Limb (tissue), 2 donors: Measurements from ENCODE around the gene DPH3.

Experiments
- DNase-seq, 2 donors: peaks; one replicate each; pipeline ENCODE4 v3.0.0-alpha.2; 2016; ENCODE audit errors: extremely low spot score in 2 of 2

Gene DPH3

GRCh38 chr3:16290827-16291196 is 26.1 kb upstream of the DPH3 start:
- no peak for DNase-seq

GRCh38 chr3:16290007-16290826 is 25.5 kb upstream of the DPH3 start:
- peak; percentile 65 to 79 for DNase-seq

- DNase-seq = no peak
Measured at GRCh38 chr3:16289144-16289889, 24.6 kb upstream of the DPH3 start.

GRCh38 chr3:16288664-16289063 is 23.9 kb upstream of the DPH3 start:
- no peak for DNase-seq

GRCh38 chr3:16286751-16287543 is 22.2 kb upstream of the DPH3 start:
- no peak for DNase-seq

- no peak for DNase-seq
Measured at GRCh38 chr3:16286161-16286560, 21.4 kb upstream of the DPH3 start.

- no peak for DNase-seq
Measured at GRCh38 chr3:16284633-16285032, 19.9 kb upstream of the DPH3 start.

GRCh38 chr3:16280671-16281070 is 15.9 kb upstream of the DPH3 start:
- DNase-seq = peak in 1 of 2 donors; percentile 58

- no peak for DNase-seq
Measured at GRCh38 chr3:16279010-16279801, 14.5 kb upstream of the DPH3 start.

GRCh38 chr3:16277471-16277870 is 12.7 kb upstream of the DPH3 start:
- no peak for DNase-seq

- no peak for DNase-seq
Measured at GRCh38 chr3:16273867-16274266, 9.1 kb upstream of the DPH3 start.

- DNase-seq = no peak
Measured at GRCh38 chr3:16272588-16272987, 7.8 kb upstream of the DPH3 start.

GRCh38 chr3:16270855-16271254 is 6.1 kb upstream of the DPH3 start:
- no peak for DNase-seq

GRCh38 chr3:16266714-16267113 is 2.0 kb upstream of the DPH3 start:
- DNase-seq = no peak

GRCh38 chr3:16265455-16265786 is 678 bp upstream of the DPH3 start:
- no peak for DNase-seq

GRCh38 chr3:16264174-16264707 is 502 bp downstream of the DPH3 start:
- DNase-seq = no peak

GRCh38 chr3:16262174-16262573 is 2.6 kb downstream of the DPH3 start:
- DNase-seq = no peak

GRCh38 chr3:16260046-16260445 is 4.7 kb downstream of the DPH3 start:
- DNase-seq = no peak

- DNase-seq = no peak
Measured at GRCh38 chr3:16258866-16259265, 5.9 kb downstream of the DPH3 start.

- no peak for DNase-seq
Measured at GRCh38 chr3:16258177-16258576, 6.6 kb downstream of the DPH3 start.

GRCh38 chr3:16257309-16257708 is 7.4 kb downstream of the DPH3 start:
- no peak for DNase-seq
